ENCODE data around the gene CAND2. TPM values are rescaled to one million over a fixed set of nuclear protein-coding genes. Genes with fewer than 3 reads are reported as not detected.

CAND2 gene
- total and polyA plus RNA-seq, 2 of the 8 experiments (the other 6 are each of a cell fraction or from before 2014, with no cell fraction given): 8.7 TPM

DNA sequence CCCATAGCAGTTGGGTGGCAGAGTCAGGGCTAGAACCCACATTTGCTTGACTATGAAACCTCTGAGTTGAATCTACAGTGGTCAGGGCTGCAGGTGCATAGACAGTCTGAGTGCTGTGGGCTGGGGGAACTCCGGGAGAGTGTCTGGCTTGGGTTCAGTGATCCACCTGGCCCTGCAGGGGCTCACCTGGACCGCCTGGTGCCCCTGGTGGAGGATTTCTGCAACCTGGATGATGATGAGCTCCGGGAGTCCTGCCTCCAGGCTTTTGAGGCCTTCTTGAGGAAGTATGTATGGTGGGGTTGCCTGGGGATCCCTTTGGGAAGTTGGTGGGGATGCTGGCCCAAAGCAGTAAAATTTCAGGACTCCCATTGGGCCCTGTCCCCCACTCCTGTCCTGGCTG lies 16.3 kb downstream of the CAND2 start:
- no peak overlapping the region for H2AK5ac ChIP-seq (ENCODE audit: low read depth, low read length)
- H3K4me1 ChIP-seq (replicated peaks in 1 of 4; ENCODE audit: control insufficient read depth in 3 of 4, insufficient read depth in 4 of 4, low read length in 3 of 4): peaks cover 0 to 8% (median 4%) of the 10 kb centered on the region in 4 experiments; a peak in 4 of 7 replicates
- H3K4ac ChIP-seq (replicated peaks; ENCODE audit: insufficient read length, low read depth, low read length): no peak overlapping the region
- no peak overlapping the region for H3K4me2 ChIP-seq (ENCODE audit: insufficient read depth in 1 of 2, low read depth in 2 of 2, low read length in 2 of 2)
- no peak overlapping the region for H2BK120ac ChIP-seq (replicated peaks; ENCODE audit: low read depth, low read length)
- no peak overlapping the region for H4K91ac ChIP-seq (replicated peaks; ENCODE audit: insufficient read length, low read length)
- ChIA-PET POLR2A (ENCODE audit: partially characterized antibody) (interaction anchor here (28.5 kb wide), 1 partner anchor 22 kb away, joined by 661 read pairs; the partner anchor contains the start of gene RPL32), CTCF (ENCODE audit: partially characterized antibody) (interaction anchor here (0.7 to 5.1 kb wide), 11 partner anchors 8 to 107 kb away, joined by 3 to 26 read pairs (median 5); no protein-coding TSS in a partner anchor)
- no peak overlapping the region for H4K8ac ChIP-seq (ENCODE audit: extremely low read depth, insufficient read depth, low read length)
- H3K36me3 ChIP-seq (ENCODE audit: control insufficient read depth in 2 of 4, insufficient read depth in 4 of 4, low read length in 3 of 4): peaks cover 4 to 16% (median 9%) of the 10 kb centered on the region in 4 experiments; a peak in 5 of 8 replicates
- H3K14ac ChIP-seq (ENCODE audit: insufficient read length): no peak overlapping the region
- H3K18ac ChIP-seq (ENCODE audit: extremely low read depth, low read length): no peak overlapping the region
- no peak overlapping the region for H3K9ac ChIP-seq (replicated peaks in 1 of 4; ENCODE audit: extremely low read depth in 1 of 4, low read depth in 3 of 4, low read length in 3 of 4)
- no peak overlapping the region for H3K56ac ChIP-seq (replicated peaks; ENCODE audit: insufficient read length, low read depth, low read length)
- DNase-seq (ENCODE audit: low read depth in 1 of 2, low spot score in 2 of 2) (no peak), FAIRE-seq (no peak)
- H3K27me3 ChIP-seq (replicated peaks in 1 of 4; ENCODE audit: control insufficient read depth in 3 of 4, extremely low read depth in 1 of 4, insufficient read depth in 3 of 4, low read length in 3 of 4): no peaks in the 10 kb centered on the region
- no peaks in the 10 kb centered on the region for H3K79me1 ChIP-seq (ENCODE audit: low read depth, low read length)
- no peak overlapping the region for H2BK5ac ChIP-seq (ENCODE audit: low read depth, low read length)
- no peak overlapping the region for H4K5ac ChIP-seq (ENCODE audit: insufficient read length, low read depth, low read length)
- no peak overlapping the region for H3K4me3 ChIP-seq (ENCODE audit: extremely low read depth in 1 of 4, insufficient read depth in 2 of 4, low read depth in 3 of 4, low read length in 4 of 4)
- H3K23ac ChIP-seq (ENCODE audit: insufficient read length): no peak overlapping the region
- H3K23me2 ChIP-seq (ENCODE audit: low read depth, low read length): peaks cover 3% of the 10 kb centered on the region; the same call in 1 of the 2 replicates
- H2BK20ac ChIP-seq (ENCODE audit: low read length): no peak overlapping the region
- H3K9me3 ChIP-seq (ENCODE audit: insufficient read depth in 2 of 2, low read depth in 1 of 2, low read length in 1 of 2): no peaks in the 10 kb centered on the region
- no peak overlapping the region for H2BK15ac ChIP-seq (ENCODE audit: low read length)
- TF ChIP-seq CEBPB (IDR thresholded peaks at IDR 0.05; ENCODE audit: low read depth, low read length): no peak
- TF ChIP-seq, protein P1, sequence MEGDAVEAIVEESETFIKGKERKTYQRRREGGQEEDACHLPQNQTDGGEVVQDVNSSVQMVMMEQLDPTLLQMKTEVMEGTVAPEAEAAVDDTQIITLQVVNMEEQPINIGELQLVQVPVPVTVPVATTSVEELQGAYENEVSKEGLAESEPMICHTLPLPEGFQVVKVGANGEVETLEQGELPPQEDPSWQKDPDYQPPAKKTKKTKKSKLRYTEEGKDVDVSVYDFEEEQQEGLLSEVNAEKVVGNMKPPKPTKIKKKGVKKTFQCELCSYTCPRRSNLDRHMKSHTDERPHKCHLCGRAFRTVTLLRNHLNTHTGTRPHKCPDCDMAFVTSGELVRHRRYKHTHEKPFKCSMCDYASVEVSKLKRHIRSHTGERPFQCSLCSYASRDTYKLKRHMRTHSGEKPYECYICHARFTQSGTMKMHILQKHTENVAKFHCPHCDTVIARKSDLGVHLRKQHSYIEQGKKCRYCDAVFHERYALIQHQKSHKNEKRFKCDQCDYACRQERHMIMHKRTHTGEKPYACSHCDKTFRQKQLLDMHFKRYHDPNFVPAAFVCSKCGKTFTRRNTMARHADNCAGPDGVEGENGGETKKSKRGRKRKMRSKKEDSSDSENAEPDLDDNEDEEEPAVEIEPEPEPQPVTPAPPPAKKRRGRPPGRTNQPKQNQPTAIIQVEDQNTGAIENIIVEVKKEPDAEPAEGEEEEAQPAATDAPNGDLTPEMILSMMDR (IDR thresholded peaks at IDR 0.05; ENCODE audit: control extremely low read depth in 1 of 3, insufficient read depth in 1 of 3, low read depth in 1 of 3, low read length in 3 of 3): peak in 2 of 3 experiments; percentile 17 to 22; a peak in 2 of 4 replicates
- no peak for TF ChIP-seq EZH2 (IDR thresholded peaks at IDR 0.05; ENCODE audit: low read depth, low read length, severe bottlenecking)
- no peak for TF ChIP-seq RAD21 (IDR thresholded peaks at IDR 0.05 in 1 of 2, conservative IDR thresholded peaks at IDR 0.05 in 1 of 2; ENCODE audit: low read depth in 2 of 2, low read length in 2 of 2)
- no peak for TF ChIP-seq KDM4A (IDR thresholded peaks at IDR 0.05; ENCODE audit: low read depth, low read length, severe bottlenecking)
- 88% methylated on average over 3 of the region's 3 CpGs; no CpG with 5 or more reads in 1 of the 2 experiments for WGBS, 2 experiments (ENCODE audit: extremely low coverage in 1 of 2, insufficient coverage in 1 of 2, insufficient read length in 1 of 2, insufficient replicate concordance in 2 of 2, low coverage in 1 of 2, low lambda C conversion rate in 2 of 2, missing lambda C conversion rate in 1 of 2)
- H3K79me2 ChIP-seq (ENCODE audit: control insufficient read depth in 1 of 2, insufficient read depth in 2 of 2, low read length in 2 of 2): no peaks in the 10 kb centered on the region
- H4K20me1 ChIP-seq (replicated peaks in 1 of 2; ENCODE audit: control insufficient read depth in 1 of 2, insufficient read depth in 2 of 2, low read length in 2 of 2): peaks cover 2 to 3% of the 10 kb centered on the region in 2 experiments
- H3K27ac ChIP-seq (ENCODE audit: low read depth, low read length): no peak overlapping the region
- H2AFZ ChIP-seq (ENCODE audit: low read length): no peak overlapping the region
- H2BK12ac ChIP-seq (ENCODE audit: low read depth, low read length): no peak overlapping the region

Data from H1 (cell line).